Stomach (tissue), 4 donors: ENCODE data around the gene RRAD.

Experiments
- EP300 ChIP-seq: sonication (generic); formaldehyde crosslinking; IDR thresholded peaks from one replicate; pipeline ENCODE4 v1.6.1; 2017; ENCODE audit warnings: antibody characterized with exemption
- POLR2A ChIP-seq, 4 donors: fragments of 450-650 bp; IDR thresholded peaks; one replicate each; pipeline ENCODE4 v1.6.1; 2016; ENCODE audit warnings: antibody characterized with exemption in 4 of 4, control low read depth in 2 of 4, mild to moderate bottlenecking in 1 of 4, moderate library complexity in 1 of 4
- TF ChIP-seq, protein P1 (sequence below), 7 experiments: fragments of 450-650 bp in 4 of 7; fragments of 200-600 bp in 3 of 7; sonication (generic) in 3 of 7; IDR thresholded peaks; one replicate each; pipeline ENCODE4 v1.5.1; 2016 to 2019; ENCODE audit warnings: antibody characterized with exemption in 7 of 7, control low read depth in 2 of 7, mild to moderate bottlenecking in 1 of 7

DNA sequence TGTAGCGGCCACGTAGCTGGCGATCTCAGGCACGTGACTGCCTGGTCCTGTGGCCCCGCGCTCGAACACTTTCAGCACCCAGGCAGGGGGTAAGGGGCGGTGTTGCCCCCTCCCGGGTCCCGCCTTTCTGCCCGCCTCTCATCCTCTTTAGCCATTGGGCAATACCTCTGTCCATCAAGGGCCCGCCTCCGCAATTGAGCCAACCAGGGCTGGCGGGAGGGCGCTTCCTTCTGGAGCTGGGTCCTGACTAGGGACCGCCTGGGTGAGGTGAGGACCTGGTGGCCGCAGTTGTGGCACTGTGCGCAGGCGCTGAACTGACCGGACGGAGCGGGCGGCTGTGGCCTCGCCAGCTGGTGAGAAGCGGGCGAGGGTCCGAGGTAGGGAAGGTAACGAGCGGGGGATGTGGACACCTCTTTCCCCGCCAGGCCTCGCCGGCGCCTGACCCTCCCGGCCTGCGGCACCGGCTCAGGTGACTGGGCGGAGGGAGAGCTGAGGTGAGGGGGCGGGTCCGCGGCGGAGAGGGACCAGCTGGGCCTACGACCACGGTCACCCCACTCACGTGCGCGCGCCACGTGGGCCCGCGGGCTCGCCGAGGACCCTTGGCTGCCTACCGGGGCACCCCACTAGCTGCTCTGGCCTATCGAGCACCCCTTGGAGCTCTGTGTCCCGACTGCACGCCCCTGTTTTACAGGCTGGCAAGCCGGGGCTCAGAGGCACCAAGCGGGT, 44.9 kb downstream of the RRAD start, which contains the start of gene PDP2:
- TF ChIP-seq, protein P1, sequence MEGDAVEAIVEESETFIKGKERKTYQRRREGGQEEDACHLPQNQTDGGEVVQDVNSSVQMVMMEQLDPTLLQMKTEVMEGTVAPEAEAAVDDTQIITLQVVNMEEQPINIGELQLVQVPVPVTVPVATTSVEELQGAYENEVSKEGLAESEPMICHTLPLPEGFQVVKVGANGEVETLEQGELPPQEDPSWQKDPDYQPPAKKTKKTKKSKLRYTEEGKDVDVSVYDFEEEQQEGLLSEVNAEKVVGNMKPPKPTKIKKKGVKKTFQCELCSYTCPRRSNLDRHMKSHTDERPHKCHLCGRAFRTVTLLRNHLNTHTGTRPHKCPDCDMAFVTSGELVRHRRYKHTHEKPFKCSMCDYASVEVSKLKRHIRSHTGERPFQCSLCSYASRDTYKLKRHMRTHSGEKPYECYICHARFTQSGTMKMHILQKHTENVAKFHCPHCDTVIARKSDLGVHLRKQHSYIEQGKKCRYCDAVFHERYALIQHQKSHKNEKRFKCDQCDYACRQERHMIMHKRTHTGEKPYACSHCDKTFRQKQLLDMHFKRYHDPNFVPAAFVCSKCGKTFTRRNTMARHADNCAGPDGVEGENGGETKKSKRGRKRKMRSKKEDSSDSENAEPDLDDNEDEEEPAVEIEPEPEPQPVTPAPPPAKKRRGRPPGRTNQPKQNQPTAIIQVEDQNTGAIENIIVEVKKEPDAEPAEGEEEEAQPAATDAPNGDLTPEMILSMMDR (IDR thresholded peaks at IDR 0.05) = no peak
- no peak for TF ChIP-seq EP300
- TF ChIP-seq POLR2A (IDR thresholded peaks at IDR 0.05) = no peak
